ENCODE measurements around the gene ESR1. TPM values are rescaled to one million over a fixed set of nuclear protein-coding genes. Genes with fewer than 3 reads are reported as not detected.

Gene ESR1
- polyA plus RNA-seq, 4 donors: 0.60 to 1.2 (median 0.71) TPM

DNA sequence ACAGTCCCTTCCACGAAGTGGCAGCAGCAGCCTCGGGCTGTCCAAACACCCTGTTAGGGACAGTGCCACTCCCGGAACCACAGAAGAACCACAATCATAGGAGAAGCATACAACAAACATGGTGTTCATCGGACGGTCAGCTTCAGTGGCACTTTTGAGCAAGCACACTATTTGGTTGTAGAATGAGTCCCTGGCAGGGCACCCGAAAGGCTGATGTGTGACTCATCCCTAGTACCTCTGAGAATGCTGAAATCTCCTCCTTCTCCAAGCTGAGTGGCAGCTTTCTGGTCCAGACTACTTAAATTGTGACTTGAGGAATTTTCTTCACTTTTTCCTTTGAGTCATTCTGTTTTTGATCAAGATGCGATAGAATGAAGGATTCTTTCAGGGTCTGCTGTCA, 282.5 kb downstream of the ESR1 start:
- DNase-seq (ENCODE audit: low read depth in 4 of 4, low spot score in 3 of 4): no peak

- DNase-seq (ENCODE audit: low read depth in 4 of 4, low spot score in 3 of 4): no peak
Observed at GRCh38 chr6:152091201-152091600, 283.7 kb downstream of the ESR1 start.

GRCh38 chr6:152091851-152092341, 284.4 kb downstream of the ESR1 start:
- DNase-seq (ENCODE audit: low read depth in 4 of 4, low spot score in 3 of 4): no peak

DNA sequence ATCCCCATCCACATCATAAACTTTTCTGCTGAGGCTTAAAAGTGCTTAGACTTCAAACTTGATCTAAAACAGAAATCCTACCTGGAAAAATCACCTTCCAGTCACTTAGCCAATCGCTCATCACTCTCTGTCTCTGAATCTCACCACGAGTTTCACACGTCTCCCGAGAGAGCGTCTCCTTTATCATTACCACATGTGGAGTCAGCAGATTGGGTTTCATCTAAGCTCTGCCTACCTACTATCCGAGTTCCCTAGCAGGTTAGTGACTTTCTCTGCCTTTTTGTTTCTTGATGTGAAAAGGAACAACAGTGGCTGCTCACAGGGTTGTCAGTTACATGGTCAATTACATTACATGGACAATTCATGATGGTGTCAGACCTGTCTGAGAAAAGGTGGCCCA, 286.2 kb downstream of the ESR1 start:
- no peak for DNase-seq (ENCODE audit: low read depth in 4 of 4, low spot score in 3 of 4)

GRCh38 chr6:152094276-152094675, 286.8 kb downstream of the ESR1 start:
- DNase-seq (ENCODE audit: low read depth in 4 of 4, low spot score in 3 of 4): no peak

- no peak for DNase-seq (ENCODE audit: low read depth in 4 of 4, low spot score in 3 of 4)
Observed at GRCh38 chr6:152094992-152095592, 287.6 kb downstream of the ESR1 start.

- DNase-seq (ENCODE audit: low read depth in 4 of 4, low spot score in 3 of 4): no peak
Observed at GRCh38 chr6:152096863-152097496, 289.5 kb downstream of the ESR1 start.

- DNase-seq (ENCODE audit: low read depth in 4 of 4, low spot score in 3 of 4): no peak
Observed at GRCh38 chr6:152098683-152099082, 291.2 kb downstream of the ESR1 start.

- no peak for DNase-seq (ENCODE audit: low read depth in 4 of 4, low spot score in 3 of 4)
Observed at GRCh38 chr6:152099446-152100182, 292.1 kb downstream of the ESR1 start.

DNA sequence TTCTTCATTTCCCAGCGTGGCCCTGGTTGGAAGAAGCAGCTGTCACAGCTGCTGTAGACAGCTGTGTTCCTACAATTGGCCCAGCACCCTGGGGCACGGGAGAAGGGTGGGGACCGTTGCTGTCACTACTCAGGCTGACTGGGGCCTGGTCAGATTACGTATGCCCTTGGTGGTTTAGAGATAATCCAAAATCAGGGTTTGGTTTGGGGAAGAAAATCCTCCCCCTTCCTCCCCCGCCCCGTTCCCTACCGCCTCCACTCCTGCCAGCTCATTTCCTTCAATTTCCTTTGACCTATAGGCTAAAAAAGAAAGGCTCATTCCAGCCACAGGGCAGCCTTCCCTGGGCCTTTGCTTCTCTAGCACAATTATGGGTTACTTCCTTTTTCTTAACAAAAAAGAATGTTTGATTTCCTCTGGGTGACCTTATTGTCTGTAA, 292.7 kb downstream of the ESR1 start:
- DNase-seq (ENCODE audit: low read depth in 4 of 4, low spot score in 3 of 4): no peak

DNA sequence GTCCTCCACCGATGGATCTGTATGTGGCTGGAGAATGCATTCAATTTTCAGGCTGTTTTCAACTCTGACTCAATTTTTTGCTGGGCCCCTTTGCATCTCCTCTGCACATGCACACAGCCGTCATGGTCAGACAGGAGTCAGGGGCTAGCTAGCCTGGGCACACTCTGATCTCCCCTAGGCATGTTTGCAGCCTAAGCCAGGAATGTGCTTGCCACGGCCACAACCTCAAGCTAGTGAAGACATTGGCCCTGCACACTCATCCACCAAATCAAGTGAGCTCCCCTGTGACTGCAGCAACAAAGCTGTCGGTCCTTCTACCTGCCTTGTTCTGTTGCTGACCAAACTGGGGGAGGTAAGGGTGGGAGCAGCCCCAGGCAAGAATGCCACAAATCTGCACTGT, 300.5 kb downstream of the ESR1 start:
- DNase-seq (ENCODE audit: low read depth in 4 of 4, low spot score in 3 of 4): no peak

GRCh38 chr6:152110886-152111820, 303.7 kb downstream of the ESR1 start:
- DNase-seq (ENCODE audit: low read depth in 4 of 4, low spot score in 3 of 4): no peak

GRCh38 chr6:152112491-152113261, 305.2 kb downstream of the ESR1 start:
- no peak for DNase-seq (ENCODE audit: low read depth in 4 of 4, low spot score in 3 of 4)

DNA sequence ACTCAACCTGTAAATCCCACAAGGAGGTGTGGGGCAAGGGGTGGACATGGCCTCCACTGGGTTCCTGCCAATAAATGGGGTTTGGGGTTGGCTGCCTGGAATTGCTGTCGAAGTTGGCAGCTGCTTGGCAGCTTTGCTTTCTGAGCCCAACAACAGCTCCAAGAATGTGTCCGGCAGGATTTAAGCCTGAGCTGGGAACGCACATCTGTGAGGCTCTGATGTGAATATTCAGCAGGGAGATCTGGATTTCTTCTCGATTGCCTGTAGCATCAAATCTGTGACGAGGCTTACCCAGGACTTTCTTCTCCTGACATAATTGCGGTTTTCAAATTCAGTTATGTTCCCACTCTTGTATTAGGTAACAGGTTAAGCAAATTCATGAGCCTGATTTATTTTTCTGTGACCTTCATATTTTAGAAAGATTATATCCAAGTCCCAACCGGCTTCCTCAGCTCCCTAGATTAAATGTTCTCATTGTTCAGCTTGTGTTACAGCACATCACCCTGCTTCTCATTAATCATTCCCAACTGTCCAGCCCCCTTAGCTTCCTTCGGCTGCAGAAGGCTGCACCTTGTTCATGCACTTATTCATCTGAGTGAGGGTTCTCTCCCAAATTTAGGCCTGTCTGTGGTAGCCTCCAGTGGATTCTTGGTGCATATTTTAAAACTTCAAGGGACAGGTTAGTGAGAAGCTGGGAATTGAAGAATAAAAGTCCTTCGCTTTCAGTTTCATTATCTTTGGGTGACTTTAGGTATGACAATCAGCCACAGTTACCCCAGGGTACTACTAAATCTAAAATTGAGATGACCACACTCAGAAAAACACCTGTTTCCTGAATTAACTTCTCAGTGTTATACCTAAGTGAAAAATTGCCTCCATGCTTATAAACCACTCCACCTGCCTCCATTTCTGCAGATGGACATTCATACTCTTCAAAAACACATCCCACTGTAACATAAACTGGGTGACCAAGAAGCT, 310.0 kb downstream of the ESR1 start:
- no peak for DNase-seq (ENCODE audit: low read depth in 4 of 4, low spot score in 3 of 4)

GRCh38 chr6:152118224-152118623, 310.7 kb downstream of the ESR1 start:
- no peak for DNase-seq (ENCODE audit: low read depth in 4 of 4, low spot score in 3 of 4)

- no peak for DNase-seq (ENCODE audit: low read depth in 4 of 4, low spot score in 3 of 4)
Observed at GRCh38 chr6:152118678-152119077, 311.2 kb downstream of the ESR1 start.

GRCh38 chr6:152119831-152120230, 312.3 kb downstream of the ESR1 start:
- DNase-seq (ENCODE audit: low read depth in 4 of 4, low spot score in 3 of 4): no peak

GRCh38 chr6:152121910-152122309, 314.4 kb downstream of the ESR1 start:
- DNase-seq (ENCODE audit: low read depth in 4 of 4, low spot score in 3 of 4): no peak

- no peak for DNase-seq (ENCODE audit: low read depth in 4 of 4, low spot score in 3 of 4)
Observed at GRCh38 chr6:152122434-152122833, 315.0 kb downstream of the ESR1 start.
